ENCODE measurements around the gene ALKBH5. TPM values are rescaled to one million over a fixed set of nuclear protein-coding genes. Genes with fewer than 3 reads are reported as not detected.

Gene ALKBH5
- total RNA-seq, 1 experiment from 2014 or later = 105 TPM

- DNase-seq (ENCODE audit: low spot score) = no peak
- Mint-ChIP-seq H3K27ac (no peak overlapping the region), H3K36me3 (peaks cover 34% of the 10 kb centered on the region), H3K4me1 (no peaks in the 10 kb centered on the region), H3K27me3 (ENCODE audit: low read depth) (no peaks in the 10 kb centered on the region), H3K9me3 (no peaks in the 10 kb centered on the region), H3K4me3 (no peak overlapping the region)
- ChIA-PET POLR2A (interaction anchor here (1.0 kb wide), 1 partner anchor 21 kb away, joined by 3 read pairs; no protein-coding TSS in a partner anchor), CTCF (no interaction called here)
- no peak for ATAC-seq
- TF ChIP-seq ZNF532 (CRISPR knock-in tag; IDR thresholded peaks at IDR 0.05; ENCODE audit: borderline replicate concordance) (no peak), CREB1 (CRISPR knock-in tag; IDR thresholded peaks at IDR 0.05) (no peak), GRHL2 (CRISPR knock-in tag; IDR thresholded peaks at IDR 0.05; ENCODE audit: insufficient replicate concordance, severe bottlenecking) (no peak), USF2 (CRISPR knock-in tag; IDR thresholded peaks at IDR 0.05) (no peak), RELA (CRISPR knock-in tag; IDR thresholded peaks at IDR 0.05; ENCODE audit: borderline replicate concordance) (no peak)
Measured at GRCh38 chr17:18238299-18238698, 54.7 kb downstream of the ALKBH5 start.

- H3K27me3 Mint-ChIP-seq (ENCODE audit: low read depth) = no peaks in the 10 kb centered on the region
- no peaks in the 10 kb centered on the region for H3K9me3 Mint-ChIP-seq
- H3K4me1 Mint-ChIP-seq = peaks cover 2% of the 10 kb centered on the region; the same call in 1 of the 2 replicates
- DNase-seq (ENCODE audit: low spot score) = no peak
- ChIA-PET CTCF (no interaction called here), POLR2A (no interaction called here)
- TF ChIP-seq JAZF1 (CRISPR knock-in tag; IDR thresholded peaks at IDR 0.05) = no peak
- TF ChIP-seq ARID4B (CRISPR knock-in tag; IDR thresholded peaks at IDR 0.05; ENCODE audit: borderline replicate concordance) = no peak
- no peak for TF ChIP-seq E2F1 (CRISPR knock-in tag; IDR thresholded peaks at IDR 0.05)
- TF ChIP-seq ZNF121 (CRISPR knock-in tag; IDR thresholded peaks at IDR 0.05) = no peak
- no peak for TF ChIP-seq NR3C1 (CRISPR knock-in tag; conservative IDR thresholded peaks at IDR 0.05; ENCODE audit: low read depth)
- TF ChIP-seq MYBL2 (CRISPR knock-in tag; IDR thresholded peaks at IDR 0.05) = no peak
- TF ChIP-seq ZNF281 (CRISPR knock-in tag; IDR thresholded peaks at IDR 0.05) = no peak
- TF ChIP-seq ZNF512 (CRISPR knock-in tag; IDR thresholded peaks at IDR 0.05; ENCODE audit: borderline replicate concordance) = no peak
- no peak for TF ChIP-seq FOXK1 (CRISPR knock-in tag; IDR thresholded peaks at IDR 0.05)
- TF ChIP-seq GRHL2 (CRISPR knock-in tag; IDR thresholded peaks at IDR 0.05; ENCODE audit: insufficient replicate concordance, severe bottlenecking) = no peak
- TF ChIP-seq HMGA2 (CRISPR knock-in tag; IDR thresholded peaks at IDR 0.05) = no peak
- no peak for TF ChIP-seq FOXJ3 (CRISPR knock-in tag; IDR thresholded peaks at IDR 0.05; ENCODE audit: borderline replicate concordance)
- no peak for TF ChIP-seq ZNF317 (CRISPR knock-in tag; IDR thresholded peaks at IDR 0.05; ENCODE audit: borderline replicate concordance, low read depth)
- no peak overlapping the region for H3K27ac Mint-ChIP-seq
- peaks cover 29% of the 10 kb centered on the region for H3K36me3 Mint-ChIP-seq
- ATAC-seq = no peak
- H3K4me3 Mint-ChIP-seq = no peak overlapping the region
Measured at GRCh38 chr17:18240449-18240848, 56.8 kb downstream of the ALKBH5 start.

All from WTC11 (cell line).